Heart right ventricle (tissue), 16 donors: ENCODE measurements around the gene APOBEC2. TPM values are rescaled to one million over a fixed set of nuclear protein-coding genes. Genes with fewer than 3 reads are reported as not detected.
A peak's percentile ranks its signal among the peaks of the same experiment; 100 is the strongest.

Source experiments
- ATAC-seq, 8 donors: fragments of 200-7000 bp; cut with Tn5 transposase; one replicate each; pipeline ENCODE4 v1.9.1; 2020; ENCODE audit warnings: mild to moderate bottlenecking in 8 of 8, moderate library complexity in 8 of 8, moderate number of reproducible peaks in 1 of 8
- DNase-seq, 2 donors: peaks; one replicate each; pipeline ENCODE4 v3.0.0-alpha.2; 2020
- H3K27ac ChIP-seq, 10 donors: fragments of 200-600 bp; sonication (generic) in 2 of 10; one replicate each; pipeline versions ENCODE4 v1.5.0 to v1.8.0; 2020 to 2022; ENCODE audit warnings: mild to moderate bottlenecking in 3 of 10
- H3K27me3 ChIP-seq, 7 donors: fragments of 200-600 bp; one replicate each; pipeline ENCODE4 v1.8.0; 2021 to 2022; ENCODE audit warnings: mild to moderate bottlenecking in 2 of 7
- H3K36me3 ChIP-seq, 9 donors: fragments of 200-600 bp; sonication (generic) in 1 of 9; one replicate each; pipeline versions ENCODE4 v1.5.0 to v1.8.0; 2020 to 2022; ENCODE audit warnings: mild to moderate bottlenecking in 2 of 9
- H3K4me1 ChIP-seq, 9 donors: fragments of 200-600 bp; sonication (generic) in 1 of 9; one replicate each; pipeline versions ENCODE4 v1.5.0 to v1.8.0; 2020 to 2022; ENCODE audit warnings: mild to moderate bottlenecking in 4 of 9
- H3K4me3 ChIP-seq, 10 donors: fragments of 200-600 bp; sonication (generic) in 2 of 10; one replicate each; pipeline versions ENCODE4 v1.5.0 to v1.8.0; 2020 to 2022; ENCODE audit warnings: mild to moderate bottlenecking in 7 of 10, moderate library complexity in 2 of 10
- H3K9me3 ChIP-seq, 11 donors: fragments of 200-600 bp in 10 of 11; sonication (generic) in 2 of 11; one replicate each; pipeline versions ENCODE4 v1.5.0 to v1.8.0; 2013 to 2022; ENCODE audit warnings: mild to moderate bottlenecking in 2 of 11, control low read depth in 1 of 11, moderate library complexity in 1 of 11
- WGBS, 2 donors: extraction: QIAGEN DNeasy Blood & Tissue Kit; methylation state at CpG; one replicate each; pipeline ENCODE4 v1.1.7; 2013; ENCODE audit warnings: inconsistent platforms in 1 of 2; 5-methylcytosine and 5-hydroxymethylcytosine counted together
- intact Hi-C, 10 donors: fragments of 100-400 bp; cut with DNase I; formaldehyde crosslinking; loops; one replicate each; pipeline versions ENCODE4 v1.11.1 to v1.14.2; 2022
- polyA plus RNA-seq, 2 donors: library from polyadenylated mRNA; stranded (reverse); fragments of 200-250 nt; gene quantifications; one replicate each; pipeline ENCODE4 v1.2.3, GENCODE V29; 2013
- total RNA-seq, 10 donors: library from RNA; stranded (reverse); fragmentation: NEBNext Ultra II Directional in 3 of 10; extraction: Animal tissue kit (Norgen Biotek cat#: 25700) in 3 of 10; gene quantifications; one replicate each; pipeline versions ENCODE4 v1.2.1 to v1.2.4, GENCODE V29; 2021 to 2023
- TF ChIP-seq, protein P1 (sequence below), 9 donors: fragments of 200-600 bp; sonication (generic) in 2 of 9; IDR thresholded peaks; one replicate each; pipeline versions ENCODE4 v1.5.0 to v1.8.0; 2021 to 2022; ENCODE audit warnings: antibody characterized with exemption in 9 of 9, mild to moderate bottlenecking in 5 of 9, moderate library complexity in 1 of 9
- donor health status: Arrhythmogenic right ventricular cardiomyopathy.
- donor health status: ischemic (EF 13 %, LVEDD 7.1; RV severe dilation, severe dysfunction).
- donor health status: healthy with polysubstance abuse.
- donor health status: DM: no; HTN: yes; CAD: no.
- donor health status: DM: no; HTN: no; CAD: no.
- donor health status: ischemic (EF 25% LVEDD 6.9; RV normal size, moderate dysfunction).
- donor health status: ischemic (EF 25% LVEDD 5.7; RV mildly dilated, moderate dysfunction).
- donor health status: healthy.
- donor health status: DM: yes; HTN: yes; CAD: no.
- donor health status: Ischemic cardiomyopathy.
- donor health status: ischemic (EF 35%, LVEDD 5.7; RV mildly dilated, moderate dysfunction).
- donor health status: nonischemic (EF 11% LVEDD 7.7; RV severe dilation, severe dysfunction).
- donor health status: DM: yes; HTN: yes; CAD: no.
- donor health status: PGD.
- donor health status: ischemic (EF 29% LVEDD 5.4; RV normal size, mild dysfunction).
- donor health status: nonischemic (EF 23%, LVEDD 6.1; RV moderate dilation, normal function).

APOBEC2 gene
- total and polyA plus RNA-seq, 12 donors: 79.0 to 307 (median 218) TPM

DNA sequence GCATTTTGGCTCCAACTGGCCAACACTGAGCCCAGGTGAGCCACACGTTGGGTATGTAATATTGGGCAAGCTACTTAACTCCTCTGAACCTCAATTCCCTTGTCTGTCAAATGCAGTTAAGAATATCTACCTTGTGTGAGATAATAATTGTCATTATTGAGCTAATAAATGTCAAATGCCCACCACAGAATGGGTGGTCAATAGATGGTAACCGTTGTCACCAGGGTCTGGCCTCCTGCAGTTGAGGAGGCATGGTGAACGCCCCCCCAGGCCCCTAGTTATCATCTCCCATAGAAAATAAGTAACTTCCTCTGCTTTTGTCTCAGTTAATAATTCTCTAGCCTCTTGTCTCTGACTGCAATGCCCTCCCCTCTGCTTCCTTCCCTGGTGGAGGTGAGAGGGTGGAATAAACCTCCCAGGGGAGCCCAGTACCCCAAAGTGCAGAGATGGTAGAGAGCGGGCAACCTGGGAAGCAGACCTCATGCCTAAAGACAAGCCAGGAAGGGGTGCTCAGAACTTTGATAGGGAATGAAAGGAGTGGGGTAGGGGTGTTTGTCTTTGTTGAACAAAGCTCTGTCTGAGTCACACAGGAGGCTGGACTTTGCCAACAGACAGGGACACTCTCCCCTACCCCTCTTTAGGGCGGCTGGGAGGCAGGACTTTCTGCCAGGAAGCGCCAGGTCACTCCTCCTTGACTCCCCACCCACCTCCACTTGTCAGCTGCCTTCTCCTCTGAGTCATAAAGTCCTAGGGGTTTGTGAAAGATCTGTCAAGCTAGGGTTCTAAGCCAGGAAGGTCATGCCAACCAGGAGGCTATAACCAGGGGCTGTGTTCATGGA is 12.7 kb upstream of the APOBEC2 start:
- peak in 3 of 8 donors; percentile 11 to 36 (median 34) for ATAC-seq
- 81% methylated on average over 6 of the region's 6 CpGs for WGBS, 2 donors
- no peak overlapping the region for H3K27ac ChIP-seq
- DNase-seq: no peak
- no peaks in the 10 kb centered on the region for H3K9me3 ChIP-seq
- intact Hi-C loops: no loop called here
- TF ChIP-seq, protein P1, sequence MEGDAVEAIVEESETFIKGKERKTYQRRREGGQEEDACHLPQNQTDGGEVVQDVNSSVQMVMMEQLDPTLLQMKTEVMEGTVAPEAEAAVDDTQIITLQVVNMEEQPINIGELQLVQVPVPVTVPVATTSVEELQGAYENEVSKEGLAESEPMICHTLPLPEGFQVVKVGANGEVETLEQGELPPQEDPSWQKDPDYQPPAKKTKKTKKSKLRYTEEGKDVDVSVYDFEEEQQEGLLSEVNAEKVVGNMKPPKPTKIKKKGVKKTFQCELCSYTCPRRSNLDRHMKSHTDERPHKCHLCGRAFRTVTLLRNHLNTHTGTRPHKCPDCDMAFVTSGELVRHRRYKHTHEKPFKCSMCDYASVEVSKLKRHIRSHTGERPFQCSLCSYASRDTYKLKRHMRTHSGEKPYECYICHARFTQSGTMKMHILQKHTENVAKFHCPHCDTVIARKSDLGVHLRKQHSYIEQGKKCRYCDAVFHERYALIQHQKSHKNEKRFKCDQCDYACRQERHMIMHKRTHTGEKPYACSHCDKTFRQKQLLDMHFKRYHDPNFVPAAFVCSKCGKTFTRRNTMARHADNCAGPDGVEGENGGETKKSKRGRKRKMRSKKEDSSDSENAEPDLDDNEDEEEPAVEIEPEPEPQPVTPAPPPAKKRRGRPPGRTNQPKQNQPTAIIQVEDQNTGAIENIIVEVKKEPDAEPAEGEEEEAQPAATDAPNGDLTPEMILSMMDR (IDR thresholded peaks at IDR 0.05): no peak
- H3K27me3 ChIP-seq: no peaks in the 10 kb centered on the region
- no peak overlapping the region for H3K4me3 ChIP-seq
- H3K4me1 ChIP-seq: no peaks in the 10 kb centered on the region
- no peaks in the 10 kb centered on the region for H3K36me3 ChIP-seq

DNA sequence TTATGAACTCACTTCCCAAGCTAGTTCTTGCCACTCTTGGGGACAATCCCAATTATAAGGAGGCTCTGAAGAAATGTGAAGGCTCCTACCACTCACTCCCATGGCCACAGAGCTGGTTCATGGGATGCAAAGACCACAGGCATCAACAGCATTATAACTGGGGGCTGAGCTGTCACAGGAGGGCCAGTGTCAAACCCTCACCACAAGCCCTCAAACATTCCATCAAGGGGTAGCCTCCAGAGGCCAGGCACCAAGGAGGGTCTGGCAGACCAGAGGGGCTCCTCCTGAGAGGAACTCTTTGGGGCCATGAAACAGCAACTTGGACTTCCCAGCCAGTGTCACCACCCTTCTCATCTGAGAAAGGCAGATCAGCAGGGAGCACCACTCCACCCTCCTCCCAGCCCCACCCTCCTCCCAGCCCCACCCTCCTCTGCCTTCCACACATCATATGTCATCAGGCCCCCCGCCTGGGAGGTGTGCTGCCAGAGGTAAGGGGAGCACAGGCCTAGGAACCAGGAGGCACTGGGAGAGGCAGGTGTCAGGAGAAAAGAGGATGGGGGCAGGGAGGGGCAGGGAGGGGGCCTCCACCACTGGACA is 12.0 kb upstream of the APOBEC2 start:
- Histone ChIP-seq H3K36me3 (no peaks in the 10 kb centered on the region), H3K4me3 (no peak overlapping the region), H3K9me3 (no peaks in the 10 kb centered on the region), H3K27me3 (no peaks in the 10 kb centered on the region), H3K27ac (no peak overlapping the region), H3K4me1 (no peaks in the 10 kb centered on the region)
- WGBS, 2 donors: 88 to 94% methylated on average over 1 of the region's 1 CpG
- TF ChIP-seq, protein P1 (IDR thresholded peaks at IDR 0.05): no peak
- ATAC-seq (no peak), DNase-seq (no peak)
- intact Hi-C loops: no loop called here

DNA sequence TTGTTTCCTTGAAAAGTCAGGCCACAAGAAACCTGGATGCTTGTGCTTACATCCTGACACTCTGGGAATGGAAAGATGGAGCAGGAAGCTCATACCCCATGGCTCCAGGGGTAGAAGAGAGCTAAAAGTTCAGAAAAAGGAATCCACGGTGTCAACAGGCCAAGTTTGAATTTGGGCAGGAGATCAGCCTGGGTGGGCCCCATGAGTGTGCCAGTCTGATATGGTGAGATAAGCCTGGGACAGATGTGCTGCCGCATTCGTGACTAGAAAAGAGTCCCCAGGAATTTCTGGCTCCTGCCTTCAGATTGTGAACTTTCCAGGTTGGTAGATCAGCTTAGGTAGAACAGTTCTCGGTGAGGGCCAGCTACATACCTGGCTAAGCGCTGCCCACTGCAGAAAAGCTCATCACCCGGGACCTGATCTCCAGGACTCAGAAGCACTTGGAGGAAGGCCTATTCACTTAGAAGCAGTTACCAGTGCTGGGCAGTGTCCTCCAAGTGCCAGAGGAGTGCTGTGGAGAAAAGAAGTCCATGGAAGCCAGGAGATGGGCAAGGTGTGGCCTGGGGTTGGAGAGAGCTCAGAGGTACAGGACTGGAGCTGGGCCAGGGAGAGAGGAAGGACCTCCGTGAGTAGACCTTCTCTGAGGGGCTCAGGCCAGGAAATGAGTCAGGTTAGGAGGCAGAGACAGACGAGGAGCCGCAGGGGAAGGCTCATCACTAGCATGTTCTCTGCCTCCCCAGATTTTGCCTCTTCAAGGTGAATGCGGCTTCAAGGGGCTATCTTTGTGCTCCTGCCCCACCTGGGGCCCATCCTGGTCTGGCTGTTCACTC is 10.6 kb upstream of the APOBEC2 start, which contains the start of gene TSPO2:
TSS of gene TSPO2 (plus strand) at position 242 of the 830 bp plus-strand sequence. CDS start at position 761, 519 bp downstream.
- Histone ChIP-seq H3K36me3 (no peaks in the 10 kb centered on the region), H3K27me3 (no peaks in the 10 kb centered on the region), H3K9me3 (no peaks in the 10 kb centered on the region), H3K4me1 (no peaks in the 10 kb centered on the region), H3K4me3 (no peak within 1 kb of the TSS), H3K27ac (no peak within 1 kb of the TSS)
- no peak for ATAC-seq
- intact Hi-C loops: no loop called here
- DNase-seq: no peak
- 71 to 82% methylated on average over 10 of the region's 10 CpGs for WGBS, 2 donors
- TF ChIP-seq, protein P1 (IDR thresholded peaks at IDR 0.05): no peak

DNA sequence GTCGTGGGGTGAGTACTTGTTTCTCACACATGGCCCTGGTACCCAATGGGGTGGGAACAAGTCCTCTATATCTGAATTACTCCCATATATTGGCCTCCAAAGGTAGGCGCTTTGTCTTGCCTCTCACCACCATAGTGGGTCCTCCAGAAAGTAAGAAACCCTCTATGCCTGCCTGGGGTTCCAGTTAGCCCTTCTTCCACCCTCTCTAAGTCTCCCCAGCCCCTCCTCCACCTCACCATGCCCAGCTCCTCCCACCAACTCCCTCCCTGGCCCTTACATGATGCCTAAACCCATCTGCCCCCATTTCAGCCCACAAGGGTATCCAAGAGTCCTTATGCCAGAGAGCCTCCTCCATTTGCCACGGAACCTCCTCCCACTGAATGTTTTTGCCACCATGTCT is 9.9 kb upstream of the APOBEC2 start:
- Histone ChIP-seq H3K9me3 (no peaks in the 10 kb centered on the region), H3K27me3 (no peaks in the 10 kb centered on the region), H3K27ac (no peak overlapping the region), H3K36me3 (no peaks in the 10 kb centered on the region), H3K4me3 (no peak overlapping the region), H3K4me1 (no peaks in the 10 kb centered on the region)
- 92 to 95% methylated on average over 3 of the region's 3 CpGs for WGBS, 2 donors
- ATAC-seq: no peak
- no peak for DNase-seq
- intact Hi-C loops: no loop called here
- TF ChIP-seq, protein P1 (IDR thresholded peaks at IDR 0.05): no peak
